Tibial nerve (tissue), 4 donors: Measurements from ENCODE around the gene ROR1. TPM values are rescaled to one million over a fixed set of nuclear protein-coding genes. Genes with fewer than 3 reads are reported as not detected.
A peak's percentile ranks its signal among the peaks of the same experiment; 100 is the strongest.

Experiments used
- DNase-seq, 2 donors: peaks; one replicate each; pipeline ENCODE4 v3.0.0-alpha.2; 2019; ENCODE audit warnings: low spot score in 2 of 2
- H3K27ac ChIP-seq, 4 donors: fragments of 200-600 bp; sonication (generic) in 3 of 4; one replicate each; pipeline ENCODE4 v1.5.1; 2017 to 2019; ENCODE audit warnings: mild to moderate bottlenecking in 1 of 4
- H3K27me3 ChIP-seq, 2 donors: fragments of 200-600 bp; sonication (generic) in 1 of 2; one replicate each; pipeline versions ENCODE4 v1.5.1 to v1.6.0; 2017 to 2019
- H3K36me3 ChIP-seq, 3 donors: fragments of 200-600 bp; sonication (generic); one replicate each; pipeline ENCODE4 v1.5.1; 2018 to 2019
- H3K4me1 ChIP-seq, 4 donors: fragments of 200-600 bp; sonication (generic) in 3 of 4; one replicate each; pipeline ENCODE4 v1.5.1; 2017 to 2019
- H3K4me3 ChIP-seq, 4 donors: fragments of 200-600 bp; sonication (generic) in 3 of 4; one replicate each; pipeline ENCODE4 v1.5.1; 2017 to 2019; ENCODE audit warnings: mild to moderate bottlenecking in 1 of 4, moderate library complexity in 1 of 4
- H3K9me3 ChIP-seq, 4 donors: fragments of 200-600 bp; sonication (generic) in 3 of 4; one replicate each; pipeline ENCODE4 v1.5.1; 2017 to 2019
- EP300 ChIP-seq, 2 donors: sonication (generic); formaldehyde crosslinking; IDR thresholded peaks; one replicate each; pipeline ENCODE4 v1.6.1; 2017; ENCODE audit warnings: antibody characterized with exemption in 2 of 2, mild to moderate bottlenecking in 1 of 2
- POLR2A ChIP-seq, 2 donors: fragments of 450-650 bp; IDR thresholded peaks; one replicate each; pipeline ENCODE4 v1.6.1; 2017; ENCODE audit warnings: antibody characterized with exemption in 2 of 2, mild to moderate bottlenecking in 2 of 2, moderate library complexity in 2 of 2
- WGBS, 2 donors: methylation state at CpG; one replicate each; pipeline ENCODE4 v1.1.5; 2018; 5-methylcytosine and 5-hydroxymethylcytosine counted together
- total RNA-seq, 4 donors: library from RNA; depleted of rRNA; stranded (reverse); fragments of >200 nt; gene quantifications; one replicate each; pipeline ENCODE4 v1.1.0, GENCODE V29; 2016
- TF ChIP-seq, protein P1 (sequence below), 5 experiments: fragments of 200-600 bp in 3 of 5; fragments of 450-650 bp in 2 of 5; sonication (generic) in 3 of 5; IDR thresholded peaks; one replicate each; pipeline ENCODE4 v1.5.1; 2016 to 2019; ENCODE audit warnings: antibody characterized with exemption in 5 of 5, mild to moderate bottlenecking in 3 of 5, moderate library complexity in 2 of 5

ROR1 gene
- total RNA-seq, 4 donors from 2014 or later, result 10.5 to 47.7 (median 43.7) TPM

- peaks cover 0 to 11% (median 0%) of the 10 kb centered on the region in 4 donors for H3K4me1 ChIP-seq
- TF ChIP-seq POLR2A (IDR thresholded peaks at IDR 0.05), result no peak
- TF ChIP-seq, protein P1, sequence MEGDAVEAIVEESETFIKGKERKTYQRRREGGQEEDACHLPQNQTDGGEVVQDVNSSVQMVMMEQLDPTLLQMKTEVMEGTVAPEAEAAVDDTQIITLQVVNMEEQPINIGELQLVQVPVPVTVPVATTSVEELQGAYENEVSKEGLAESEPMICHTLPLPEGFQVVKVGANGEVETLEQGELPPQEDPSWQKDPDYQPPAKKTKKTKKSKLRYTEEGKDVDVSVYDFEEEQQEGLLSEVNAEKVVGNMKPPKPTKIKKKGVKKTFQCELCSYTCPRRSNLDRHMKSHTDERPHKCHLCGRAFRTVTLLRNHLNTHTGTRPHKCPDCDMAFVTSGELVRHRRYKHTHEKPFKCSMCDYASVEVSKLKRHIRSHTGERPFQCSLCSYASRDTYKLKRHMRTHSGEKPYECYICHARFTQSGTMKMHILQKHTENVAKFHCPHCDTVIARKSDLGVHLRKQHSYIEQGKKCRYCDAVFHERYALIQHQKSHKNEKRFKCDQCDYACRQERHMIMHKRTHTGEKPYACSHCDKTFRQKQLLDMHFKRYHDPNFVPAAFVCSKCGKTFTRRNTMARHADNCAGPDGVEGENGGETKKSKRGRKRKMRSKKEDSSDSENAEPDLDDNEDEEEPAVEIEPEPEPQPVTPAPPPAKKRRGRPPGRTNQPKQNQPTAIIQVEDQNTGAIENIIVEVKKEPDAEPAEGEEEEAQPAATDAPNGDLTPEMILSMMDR (IDR thresholded peaks at IDR 0.05), result no peak
- TF ChIP-seq EP300 (IDR thresholded peaks at IDR 0.05), result no peak
- DNase-seq, result no peak
- no peaks in the 10 kb centered on the region for H3K27me3 ChIP-seq
- no peak overlapping the region for H3K27ac ChIP-seq
- WGBS, 2 donors, result 80 to 86% methylated on average over 2 of the region's 2 CpGs
- H3K4me3 ChIP-seq, result no peak overlapping the region
- H3K9me3 ChIP-seq, result no peaks in the 10 kb centered on the region
- H3K36me3 ChIP-seq, result no peaks in the 10 kb centered on the region
These were observed 377.0 kb downstream of the ROR1 start for GRCh38 chr1:64150729-64151230.

DNA sequence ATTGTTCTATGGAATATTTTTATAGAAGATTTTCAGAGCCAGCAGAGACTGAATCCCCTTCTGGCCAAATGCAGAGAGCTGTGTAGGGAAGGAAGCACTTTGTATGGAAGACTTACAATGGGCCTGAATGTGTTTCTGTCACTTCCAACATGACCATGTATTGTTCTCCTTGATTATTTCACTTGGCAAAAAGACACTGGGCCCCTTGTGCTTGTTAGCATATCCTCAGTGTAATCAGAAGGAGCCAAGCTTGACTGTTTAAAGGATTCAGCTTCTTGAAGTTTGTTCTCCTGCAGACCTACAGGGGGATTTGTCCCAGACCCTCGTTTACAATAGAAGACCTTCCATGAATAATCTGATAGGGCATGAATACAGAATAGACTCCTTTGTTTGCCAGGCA is 381.5 kb downstream of the ROR1 start:
- Histone ChIP-seq H3K27me3 (no peaks in the 10 kb centered on the region), H3K27ac (no peak overlapping the region), H3K9me3 (no peaks in the 10 kb centered on the region), H3K36me3 (peaks cover 0 to 10% (median 0%) of the 10 kb centered on the region in 3 donors), H3K4me3 (no peak overlapping the region), H3K4me1 (peaks cover 0 to 6% (median under 1%) of the 10 kb centered on the region in 4 donors)
- TF ChIP-seq POLR2A (IDR thresholded peaks at IDR 0.05) (no peak), EP300 (IDR thresholded peaks at IDR 0.05) (no peak)
- TF ChIP-seq, protein P1 (IDR thresholded peaks at IDR 0.05), result no peak
- DNase-seq, result no peak
- WGBS, 2 donors, result 39 to 42% methylated on average over 1 of the region's 1 CpG

- Histone ChIP-seq H3K36me3 (peaks cover 0 to 10% (median 0%) of the 10 kb centered on the region in 3 donors), H3K4me1 (peaks cover 0 to 30% (median 5%) of the 10 kb centered on the region in 4 donors)
These were observed 387.6 kb downstream of the ROR1 start for GRCh38 chr1:64161357-64161941.

GRCh38 chr1:64162151-64162550 is 388.3 kb downstream of the ROR1 start:
- TF ChIP-seq EP300 (IDR thresholded peaks at IDR 0.05), result no peak
- TF ChIP-seq POLR2A (IDR thresholded peaks at IDR 0.05), result no peak
- TF ChIP-seq, protein P1 (IDR thresholded peaks at IDR 0.05), result no peak
- H3K27ac ChIP-seq, result peak overlapping the region in 3 of 4 donors; percentile 36 to 78 (median 76)
- no peaks in the 10 kb centered on the region for H3K27me3 ChIP-seq
- peaks cover 0 to 10% (median 0%) of the 10 kb centered on the region in 3 donors for H3K36me3 ChIP-seq
- H3K4me1 ChIP-seq, result peaks cover 0 to 30% (median 5%) of the 10 kb centered on the region in 4 donors
- WGBS, 2 donors, result 63 to 75% methylated on average over 6 of the region's 6 CpGs
- no peaks in the 10 kb centered on the region for H3K9me3 ChIP-seq
- no peak for DNase-seq
- H3K4me3 ChIP-seq, result no peak overlapping the region

More at GRCh38 chr1:64161357-64161941, 387.6 kb downstream of the ROR1 start:
- peak in 1 of 2 donors; percentile 61 for DNase-seq
- WGBS, 2 donors, result 23 to 32% methylated on average over 1 of the region's 1 CpG
- TF ChIP-seq, protein P1 (IDR thresholded peaks at IDR 0.05), result no peak
- TF ChIP-seq EP300 (IDR thresholded peaks at IDR 0.05), result peak in 1 of 2 donors; percentile 80
- H3K9me3 ChIP-seq, result no peaks in the 10 kb centered on the region
- H3K27me3 ChIP-seq, result no peaks in the 10 kb centered on the region
- H3K27ac ChIP-seq, result peak overlapping the region in 2 of 4 donors; percentile 76 to 78
- no peak overlapping the region for H3K4me3 ChIP-seq

DNA sequence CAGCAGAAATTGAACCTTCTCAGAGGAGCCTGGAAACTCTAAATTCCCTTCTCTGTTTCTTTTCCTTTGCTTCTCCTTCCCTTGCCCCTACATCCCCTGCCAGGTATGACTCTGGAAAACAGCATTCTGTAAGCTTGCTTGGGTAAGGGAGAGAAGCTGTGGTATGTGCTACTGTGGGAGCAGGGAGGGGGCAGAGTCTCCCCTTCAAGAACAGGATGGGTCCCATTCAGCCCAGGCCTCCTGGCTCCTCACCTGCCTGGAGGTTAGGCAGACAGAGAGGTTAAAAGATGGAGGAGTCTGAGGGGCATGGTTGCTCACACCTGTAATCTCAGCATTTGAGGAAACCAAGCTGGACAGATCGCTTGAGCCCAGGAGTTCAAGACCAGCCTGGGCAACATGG is 389.0 kb downstream of the ROR1 start:
- 89 to 100% methylated on average over 1 of the region's 1 CpG for WGBS, 2 donors
- H3K4me3 ChIP-seq, result no peak overlapping the region
- peaks cover 0 to 30% (median 5%) of the 10 kb centered on the region in 4 donors for H3K4me1 ChIP-seq
- H3K27me3 ChIP-seq, result no peaks in the 10 kb centered on the region
- no peaks in the 10 kb centered on the region for H3K9me3 ChIP-seq
- TF ChIP-seq EP300 (IDR thresholded peaks at IDR 0.05) (no peak), POLR2A (IDR thresholded peaks at IDR 0.05) (no peak)
- TF ChIP-seq, protein P1 (IDR thresholded peaks at IDR 0.05), result no peak
- no peak for DNase-seq
- H3K27ac ChIP-seq, result peak overlapping the region in 2 of 4 donors; percentile 76 to 78
- peaks cover 0 to 10% (median 0%) of the 10 kb centered on the region in 3 donors for H3K36me3 ChIP-seq
